SK-N-SH treated with all-trans-retinoic acid at 6 μM for 48 hours (cell line): Measurements from ENCODE around the gene TRH.

Source experiments
- ATAC-seq: fragments of 200-7000 bp; cut with Tn5 transposase; 3 replicates; pipeline ENCODE4 v1.9.1; 2020; ENCODE audit warnings: mild to moderate bottlenecking, moderate library complexity
- ARNTL ChIP-seq: fragments of 450-650 bp; formaldehyde crosslinking; IDR thresholded peaks from 2 replicates; pipeline ENCODE4 v1.5.0; 2020; ENCODE audit warnings: low read depth, mild to moderate bottlenecking, moderate library complexity, borderline replicate concordance
- BACH2 ChIP-seq: fragments of 250-450 bp; sonication (Bioruptor Pico); IDR thresholded peaks from 2 replicates; pipeline ENCODE4 v1.9.0; 2021; ENCODE audit warnings: mild to moderate bottlenecking, borderline replicate concordance
- CREB5 ChIP-seq: fragments of 250-450 bp; sonication (Bioruptor Pico); IDR thresholded peaks from 2 replicates; pipeline ENCODE4 v1.5.1; 2020; ENCODE audit warnings: low read depth, mild to moderate bottlenecking, moderate library complexity
- CSDC2 ChIP-seq: fragments of 250-450 bp; sonication (Bioruptor Pico); IDR thresholded peaks from 2 replicates; pipeline ENCODE4 v1.5.0; 2020; ENCODE audit warnings: mild to moderate bottlenecking, moderate library complexity
- ESRRG ChIP-seq: fragments of 250-450 bp; sonication (Bioruptor Pico); IDR thresholded peaks from 2 replicates; pipeline ENCODE4 v1.6.1; 2021; ENCODE audit warnings: mild to moderate bottlenecking
- GLIS3 ChIP-seq: fragments of 250-450 bp; sonication (Bioruptor Pico); IDR thresholded peaks from 2 replicates; pipeline ENCODE4 v1.5.0; 2020; ENCODE audit warnings: mild to moderate bottlenecking, moderate library complexity
- ISL1 ChIP-seq: fragments of 250-450 bp; sonication (Bioruptor Pico); IDR thresholded peaks from 2 replicates; pipeline ENCODE4 v2.1.2; 2022; ENCODE audit warnings: mild to moderate bottlenecking, moderate library complexity
- OSR1 ChIP-seq: fragments of 250-450 bp; sonication (Bioruptor Pico); IDR thresholded peaks from 2 replicates; pipeline ENCODE4 v1.8.0; 2022; ENCODE audit warnings: moderate library complexity, mild to moderate bottlenecking, inconsistent platforms
- POU6F1 ChIP-seq: fragments of 250-450 bp; sonication (Bioruptor Pico); IDR thresholded peaks from 2 replicates; pipeline ENCODE4 v1.8.0; 2021; ENCODE audit warnings: low read depth, mild to moderate bottlenecking, moderate library complexity, borderline replicate concordance
- PPARA ChIP-seq: fragments of 250-450 bp; sonication (Bioruptor Pico); IDR thresholded peaks from 2 replicates; pipeline ENCODE4 v1.5.0; 2020; ENCODE audit warnings: mild to moderate bottlenecking, borderline replicate concordance
- RARB ChIP-seq: fragments of 250-450 bp; sonication (Bioruptor Pico); IDR thresholded peaks from 2 replicates; pipeline ENCODE4 v1.8.0; 2021; ENCODE audit warnings: mild to moderate bottlenecking, moderate library complexity
- SNAI2 ChIP-seq: fragments of 250-450 bp; sonication (Bioruptor Pico); IDR thresholded peaks from 2 replicates; pipeline ENCODE4 v1.5.0; 2020; ENCODE audit warnings: mild to moderate bottlenecking, moderate library complexity
- TCF4 ChIP-seq: fragments of 250-450 bp; sonication (Bioruptor Pico); IDR thresholded peaks from 2 replicates; pipeline ENCODE4 v1.8.0; 2021; ENCODE audit warnings: mild to moderate bottlenecking, moderate library complexity, borderline replicate concordance
- TOX ChIP-seq: fragments of 250-450 bp; sonication (Bioruptor Pico); IDR thresholded peaks from 2 replicates; pipeline ENCODE4 v1.8.0; 2021; ENCODE audit warnings: mild to moderate bottlenecking, moderate library complexity, borderline replicate concordance
- TSHZ2 ChIP-seq: fragments of 250-450 bp; sonication (Bioruptor Pico); IDR thresholded peaks from 2 replicates; pipeline ENCODE4 v1.5.0; 2020; ENCODE audit warnings: mild to moderate bottlenecking, moderate library complexity
- ZFP3 ChIP-seq: fragments of 250-450 bp; sonication (Bioruptor Pico); IDR thresholded peaks from 2 replicates; pipeline ENCODE4 v1.5.0; 2020; ENCODE audit warnings: mild to moderate bottlenecking, moderate library complexity
- ZNF565 ChIP-seq: fragments of 450-650 bp; formaldehyde crosslinking; conservative IDR thresholded peaks from 2 replicates; pipeline ENCODE4 v1.5.0; 2020; ENCODE audit warnings: low read depth, mild to moderate bottlenecking, moderate library complexity
- ZNF70 ChIP-seq: fragments of 450-650 bp; formaldehyde crosslinking; IDR thresholded peaks from 2 replicates; pipeline ENCODE4 v1.5.0; 2020; ENCODE audit warnings: mild to moderate bottlenecking, moderate library complexity
- ZNF8 ChIP-seq: fragments of 450-650 bp; formaldehyde crosslinking; IDR thresholded peaks from 2 replicates; pipeline ENCODE4 v1.5.0; 2020; ENCODE audit warnings: mild to moderate bottlenecking, moderate library complexity

TRH gene

GRCh38 chr3:129974564-129974832 lies at the start of gene TRH:
Gene TRH, plus strand, starts transcription at chr3:129974720. Its CDS starts 1,097 bp downstream, at chr3:129975817.
- no peak for ATAC-seq
- TF ChIP-seq POU6F1 (CRISPR knock-in tag) = no peak
- TF ChIP-seq ISL1 (CRISPR knock-in tag) = no peak
- no peak for TF ChIP-seq CREB5 (CRISPR knock-in tag)
- no peak for TF ChIP-seq ZNF565 (CRISPR knock-in tag)
- TF ChIP-seq TOX = no peak
- TF ChIP-seq PPARA (CRISPR knock-in tag) = no peak
- TF ChIP-seq ZNF8 (CRISPR knock-in tag) = no peak
- TF ChIP-seq TSHZ2 = no peak
- no peak for TF ChIP-seq SNAI2 (CRISPR knock-in tag)
- no peak for TF ChIP-seq ARNTL
- TF ChIP-seq TCF4 (CRISPR knock-in tag) = no peak
- TF ChIP-seq RARB (CRISPR knock-in tag) = no peak
- no peak for TF ChIP-seq ZFP3

- ATAC-seq = no peak
Observed at GRCh38 chr3:129927072-129927471, 47.4 kb upstream of the TRH start.

GRCh38 chr3:129929383-129929782 lies 45.1 kb upstream of the TRH start:
- ATAC-seq = no peak
- TF ChIP-seq ISL1 (CRISPR knock-in tag) (no peak), ARNTL (no peak), CSDC2 (CRISPR knock-in tag) (no peak), GLIS3 (CRISPR knock-in tag) (no peak), OSR1 (no peak), ESRRG (CRISPR knock-in tag) (no peak), POU6F1 (CRISPR knock-in tag) (no peak), SNAI2 (CRISPR knock-in tag) (no peak), PPARA (CRISPR knock-in tag) (no peak), ZFP3 (no peak), CREB5 (CRISPR knock-in tag) (no peak), TSHZ2 (no peak), ZNF70 (CRISPR knock-in tag) (no peak), BACH2 (CRISPR knock-in tag) (no peak)

More at GRCh38 chr3:129927072-129927471, 47.4 kb upstream of the TRH start:
- no peak for TF ChIP-seq PPARA (CRISPR knock-in tag)
